NCI-H1048 (cell line): Measurements from ENCODE around the gene TRPV6.
A peak's percentile ranks its signal among the peaks of the same experiment; 100 is the strongest.

Source experiments
- DNase-seq: peaks from one replicate; lab custom pipeline; 2025; lab: John Stamatoyannopoulos, UW

Gene TRPV6

GRCh38 chr7:142868188-142868985 lies 17.2 kb downstream of the TRPV6 start:
- DNase-seq = no peak

DNA sequence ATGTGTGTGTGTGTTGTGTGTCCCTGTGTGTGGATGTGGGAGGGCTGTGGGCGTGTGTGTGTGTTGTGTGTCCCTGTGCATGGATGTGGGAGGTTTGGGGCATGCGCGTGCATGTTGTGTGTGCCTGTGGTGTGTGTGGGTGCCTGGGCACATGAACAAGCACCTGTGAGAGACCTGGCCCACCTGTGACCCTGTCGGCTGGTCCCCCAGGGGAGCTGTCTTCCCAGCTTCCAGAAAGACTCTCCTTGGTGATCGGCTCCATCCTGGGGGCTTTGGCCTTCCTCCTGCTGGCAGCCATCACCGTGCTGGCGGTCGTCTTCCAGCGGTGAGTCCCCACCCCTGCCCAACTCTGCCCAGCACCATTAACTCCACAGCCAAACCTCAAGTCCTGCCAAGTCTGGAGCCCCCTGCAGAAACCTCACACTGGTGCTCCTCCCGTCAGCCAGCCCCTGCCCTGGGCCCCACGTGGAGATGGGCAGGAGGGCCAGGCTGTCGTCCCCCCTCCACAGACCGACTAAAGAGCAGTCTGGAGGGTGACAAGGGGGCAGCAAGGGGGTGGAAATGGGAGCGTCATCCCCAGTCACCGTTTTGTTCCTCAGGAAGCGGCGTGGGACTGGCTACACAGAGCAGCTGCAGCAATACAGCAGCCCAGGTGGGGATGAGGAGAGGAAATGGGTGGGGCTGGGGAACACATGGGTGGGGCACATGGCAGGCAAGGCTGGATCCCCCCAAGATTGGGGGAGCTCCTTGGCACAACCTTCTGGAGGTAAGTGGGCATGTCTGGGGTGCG lies 18.0 kb downstream of the TRPV6 start:
- DNase-seq = no peak

DNA sequence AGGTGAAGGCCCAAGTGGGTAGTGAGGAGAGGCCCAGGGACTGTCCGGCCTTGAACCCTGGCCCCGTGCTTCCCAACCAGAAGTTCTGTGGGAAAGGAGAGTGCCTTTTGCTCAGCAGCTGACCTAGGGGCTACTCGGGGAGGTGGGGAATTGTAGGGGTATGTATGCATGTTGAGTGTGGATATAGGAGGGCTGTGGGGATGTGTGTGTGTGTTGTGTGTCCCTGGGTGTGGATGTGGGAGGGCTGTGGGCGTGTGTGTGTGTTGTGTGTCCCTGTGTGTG lies 18.5 kb downstream of the TRPV6 start:
- DNase-seq = no peak

- no peak for DNase-seq
Observed at GRCh38 chr7:142866361-142867096, 19.0 kb downstream of the TRPV6 start.

DNA sequence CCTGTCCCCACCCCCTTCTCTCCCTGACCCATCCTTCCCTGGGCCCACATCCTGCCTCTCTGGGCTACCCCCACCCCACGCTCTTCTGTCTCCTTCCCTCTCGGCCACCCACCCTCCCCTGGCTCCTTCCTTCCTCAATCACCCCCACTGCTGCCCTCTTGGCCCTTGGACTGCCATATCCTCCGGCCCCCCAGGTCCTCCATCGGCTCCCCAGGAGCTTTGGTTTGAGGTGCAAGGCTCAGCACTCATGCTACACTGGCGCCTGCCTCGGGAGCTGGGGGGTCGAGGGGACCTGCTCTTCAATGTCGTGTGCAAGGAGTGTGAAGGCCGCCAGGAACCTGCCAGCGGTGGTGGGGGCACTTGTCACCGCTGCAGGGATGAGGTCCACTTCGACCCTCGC lies 19.8 kb downstream of the TRPV6 start:
- DNase-seq = no peak

DNA sequence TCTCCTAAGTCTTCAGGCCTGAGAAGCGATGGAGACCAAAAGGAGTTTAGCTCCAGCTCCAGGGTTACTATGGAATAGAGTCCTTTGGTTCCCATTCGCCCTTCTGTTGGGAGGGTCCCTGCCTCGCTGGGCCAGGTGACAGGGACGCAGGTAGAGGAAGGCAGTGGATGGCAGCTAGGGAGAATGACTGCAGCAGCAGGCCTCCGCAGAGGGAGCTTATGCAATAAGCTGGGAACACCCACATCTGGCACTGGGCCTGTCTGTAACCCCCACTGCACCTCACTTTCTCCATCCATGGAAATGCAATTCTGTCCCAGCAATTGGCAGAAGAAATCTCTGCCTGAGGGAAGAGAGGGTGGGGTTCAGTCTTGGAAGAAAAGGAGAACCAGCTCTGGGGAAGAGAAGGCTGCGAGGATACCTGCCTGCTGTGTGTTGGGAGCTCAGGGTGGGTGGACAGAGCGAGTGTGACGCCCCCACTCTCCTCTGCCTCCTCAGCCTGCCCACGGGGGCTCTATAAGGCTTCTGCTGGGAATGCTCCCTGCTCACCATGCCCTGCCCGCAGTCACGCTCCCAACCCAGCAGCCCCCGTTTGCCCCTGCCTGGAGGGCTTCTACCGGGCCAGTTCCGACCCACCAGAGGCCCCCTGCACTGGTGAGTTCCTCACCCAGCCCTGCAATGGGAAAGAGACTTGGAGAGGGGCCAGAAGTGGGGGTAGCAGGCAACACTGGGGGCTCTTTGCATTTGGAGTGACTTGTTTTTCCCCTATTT lies 20.4 kb downstream of the TRPV6 start:
- DNase-seq = no peak

- no peak for DNase-seq
Observed at GRCh38 chr7:142863891-142864685, 21.5 kb downstream of the TRPV6 start.

DNA sequence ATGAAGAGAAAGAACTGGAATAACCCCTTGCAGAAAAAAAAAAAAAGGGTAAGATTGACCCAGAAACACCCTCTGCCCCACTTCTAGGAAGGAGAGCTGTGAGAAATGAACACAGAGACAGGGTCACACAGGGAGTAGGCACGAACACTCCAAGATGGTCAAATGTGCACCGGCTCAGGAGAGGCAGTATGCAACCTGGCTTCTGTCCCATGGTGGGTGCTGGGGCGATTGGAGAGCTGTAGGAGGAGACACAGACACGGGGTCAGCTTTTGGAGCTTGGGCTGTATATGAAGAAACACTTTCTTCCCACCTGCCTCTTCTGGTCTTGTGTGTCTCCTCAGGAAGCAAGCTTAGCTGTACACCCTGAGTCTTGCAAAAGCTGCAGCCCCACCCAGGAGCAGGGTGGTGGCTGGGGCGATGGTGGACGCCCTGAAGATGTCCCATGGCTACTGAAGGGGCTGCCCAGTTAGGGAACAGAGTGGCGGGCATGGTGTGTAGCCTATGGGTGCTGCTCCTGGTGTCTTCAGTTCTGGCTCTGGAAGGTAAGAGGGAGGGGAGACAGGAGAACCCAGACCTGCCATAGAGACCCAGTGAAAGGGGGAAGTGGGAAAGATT lies 22.7 kb downstream of the TRPV6 start:
- DNase-seq = no peak

- DNase-seq = no peak
Observed at GRCh38 chr7:142862351-142862750, 23.2 kb downstream of the TRPV6 start.

DNA sequence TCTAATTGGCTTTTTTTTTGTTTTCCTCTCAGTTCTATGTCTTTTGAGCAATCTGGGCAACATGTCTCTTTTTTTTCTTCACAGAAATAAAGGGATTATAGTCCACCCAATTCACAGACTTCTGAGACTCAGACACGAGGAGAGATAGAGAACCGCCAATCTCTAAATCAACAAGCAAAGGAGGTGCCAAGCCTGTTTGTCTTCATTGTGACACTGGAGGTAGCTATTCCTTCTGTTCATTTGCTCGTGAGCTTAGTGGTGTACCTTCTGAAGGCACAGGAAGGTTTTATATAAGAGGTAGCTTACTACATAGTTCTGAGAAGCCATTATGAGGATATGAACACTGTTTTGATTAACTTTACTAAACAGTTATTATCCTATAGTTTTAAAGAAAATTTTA lies 24.6 kb downstream of the TRPV6 start:
- no peak for DNase-seq

GRCh38 chr7:142859829-142860228 lies 25.7 kb downstream of the TRPV6 start:
- DNase-seq = no peak

DNA sequence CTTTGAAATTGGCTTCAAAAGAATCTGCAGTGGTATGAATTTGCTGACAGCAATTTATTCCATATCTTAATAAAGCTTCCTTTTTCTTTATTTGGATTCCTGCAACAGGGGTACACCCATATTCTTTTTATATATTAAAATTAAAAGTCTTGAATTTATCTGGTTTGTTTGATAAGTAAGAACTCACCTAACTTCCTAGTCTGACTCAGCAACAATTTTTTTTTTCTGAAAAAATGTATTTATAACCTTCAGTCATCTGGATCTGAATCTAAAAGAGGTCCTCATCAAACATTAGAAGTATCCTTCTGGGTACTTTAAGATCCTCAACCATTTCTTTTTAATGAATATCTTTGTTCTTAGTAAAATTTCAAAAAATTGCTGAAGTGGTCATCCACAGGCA lies 26.1 kb downstream of the TRPV6 start:
- no peak for DNase-seq

DNA sequence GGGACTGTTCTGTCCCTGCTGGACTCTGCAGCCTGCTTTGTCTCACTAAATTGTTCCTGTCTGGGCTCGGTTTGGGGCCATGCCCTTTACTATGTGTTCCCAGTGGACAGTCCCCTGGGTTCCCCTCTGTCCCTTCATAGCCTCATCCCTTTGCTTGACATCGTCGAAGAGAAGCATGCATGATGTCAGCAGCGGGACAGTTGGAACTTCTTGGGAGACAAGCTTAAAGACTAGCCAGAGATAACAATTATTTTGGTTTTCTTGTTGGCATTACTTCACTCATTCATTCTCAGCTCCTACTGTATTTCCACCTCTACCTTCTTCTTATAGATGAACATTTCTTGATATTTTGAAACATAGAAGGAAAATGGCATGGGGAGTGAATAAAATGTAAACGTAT lies 27.9 kb downstream of the TRPV6 start:
- no peak for DNase-seq

DNA sequence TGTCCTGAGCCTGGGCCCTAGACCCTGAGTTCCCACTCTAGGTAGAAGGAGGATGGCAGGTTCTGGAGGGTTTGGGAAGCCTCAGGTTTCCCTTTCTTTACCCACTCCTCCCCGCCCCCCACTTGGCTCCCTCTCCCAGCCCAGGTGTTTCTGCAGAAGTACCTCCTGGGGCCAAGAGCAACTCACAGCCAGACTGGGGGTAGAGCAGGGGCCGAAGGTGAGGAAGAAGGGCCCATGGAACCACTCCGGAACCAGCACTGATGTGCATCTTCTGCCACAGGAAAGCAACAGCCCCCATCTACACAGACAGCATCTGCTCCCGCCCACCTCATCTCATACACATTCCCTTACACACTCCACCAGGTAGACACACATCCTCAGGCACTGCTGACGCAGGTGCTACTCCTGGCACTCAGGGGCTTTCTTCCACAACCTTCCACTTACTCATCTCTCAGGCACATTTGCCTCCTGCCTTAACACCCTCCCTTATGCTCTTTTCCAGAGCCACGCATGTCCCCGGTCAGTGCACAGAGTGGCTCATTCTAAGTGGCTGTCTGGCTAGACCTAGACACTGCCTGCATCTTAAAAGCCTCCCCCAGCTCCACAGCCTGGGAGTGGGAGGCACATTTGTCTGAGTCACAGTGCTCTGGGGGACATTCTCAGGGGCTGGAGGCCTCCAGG lies 28.8 kb downstream of the TRPV6 start:
- no peak for DNase-seq

- no peak for DNase-seq
Observed at GRCh38 chr7:142855756-142856564, 29.6 kb downstream of the TRPV6 start.

DNA sequence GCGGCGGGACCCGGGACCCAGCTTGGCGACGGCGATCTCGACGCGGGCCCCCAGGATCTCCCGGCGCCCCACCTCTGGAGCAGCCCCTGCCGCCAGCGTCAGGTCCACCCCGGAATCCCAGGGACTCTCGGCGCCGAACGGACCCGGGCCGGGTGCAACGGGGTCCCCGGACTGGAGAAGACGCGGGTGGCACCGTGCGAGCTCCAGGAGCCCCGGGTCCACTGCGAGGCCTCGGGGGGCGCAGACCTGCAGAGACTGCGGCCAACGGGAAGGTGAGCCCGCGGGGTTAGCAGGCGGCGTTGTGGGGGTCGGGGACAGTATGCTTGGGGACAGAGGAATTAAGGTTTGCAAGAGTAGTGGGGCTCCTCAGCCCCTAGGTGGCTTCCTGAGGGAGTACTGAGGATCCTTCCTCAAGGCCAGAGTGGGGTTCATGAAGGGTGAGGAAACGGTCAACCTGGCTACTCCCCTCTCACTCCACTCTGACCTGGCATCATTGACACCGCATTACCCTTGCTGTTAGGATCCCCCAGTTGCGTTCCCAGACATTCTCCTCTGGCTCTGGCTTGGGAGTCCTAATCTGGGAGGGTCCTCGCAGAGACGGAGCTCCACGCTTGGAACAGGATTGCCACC lies 30.3 kb downstream of the TRPV6 start:
- no peak for DNase-seq

- peak; percentile 58 for DNase-seq
Observed at GRCh38 chr7:142854372-142855113, 31.0 kb downstream of the TRPV6 start, which contains the start of gene EPHB6. Gene EPHB6, plus strand, starts transcription at chr7:142855076. Its CDS starts 8,152 bp downstream, at chr7:142863228.

GRCh38 chr7:142853739-142854371 lies 31.7 kb downstream of the TRPV6 start:
- no peak for DNase-seq
